C4-2B (cell line): ENCODE measurements around the gene MCRS1.

Experiments
- CTCF ChIP-seq: fragments of 450-650 bp; conservative IDR thresholded peaks from 2 replicates; pipeline ENCODE4 v1.5.1; 2017; ENCODE audit warnings: mild to moderate bottlenecking
- ZFX ChIP-seq: fragments of 450-650 bp; IDR thresholded peaks from 2 replicates; pipeline ENCODE4 v1.6.1; 2017

DNA sequence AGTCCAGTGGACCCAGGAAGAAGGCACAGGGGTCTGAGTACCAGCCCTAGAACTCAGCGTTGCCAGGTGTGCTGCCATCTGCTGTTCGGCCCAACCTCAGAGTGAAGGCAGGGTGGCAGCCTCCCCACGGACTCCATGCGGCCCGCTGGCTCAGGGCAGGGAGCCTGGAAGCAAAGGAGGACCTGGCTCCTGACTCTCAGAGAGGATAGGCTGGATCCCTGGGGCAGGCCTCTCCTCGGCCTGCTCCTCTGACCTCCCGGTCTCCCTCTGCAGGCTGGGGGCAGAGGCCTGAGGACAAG lies 10.1 kb downstream of the MCRS1 start:
- TF ChIP-seq ZFX (no peak), CTCF (no peak)
